Renal pelvis (tissue), 4 donors: ENCODE measurements around the gene SZRD1. TPM values are rescaled to one million over a fixed set of nuclear protein-coding genes. Genes with fewer than 3 reads are reported as not detected.

Experiments
- DNase-seq: peaks from one replicate; pipeline ENCODE4 v3.0.0-alpha.2; 2013
- polyA plus RNA-seq, 3 donors: library from polyadenylated mRNA; unstranded; fragments of 120-200 nt; gene quantifications; one replicate each; pipeline ENCODE4 v1.2.1, GENCODE V29; 2013; ENCODE audit not compliant: insufficient read length in 3 of 3

Gene SZRD1
- polyA plus RNA-seq, 3 donors: 99.9 to 121 (median 112) TPM

DNA sequence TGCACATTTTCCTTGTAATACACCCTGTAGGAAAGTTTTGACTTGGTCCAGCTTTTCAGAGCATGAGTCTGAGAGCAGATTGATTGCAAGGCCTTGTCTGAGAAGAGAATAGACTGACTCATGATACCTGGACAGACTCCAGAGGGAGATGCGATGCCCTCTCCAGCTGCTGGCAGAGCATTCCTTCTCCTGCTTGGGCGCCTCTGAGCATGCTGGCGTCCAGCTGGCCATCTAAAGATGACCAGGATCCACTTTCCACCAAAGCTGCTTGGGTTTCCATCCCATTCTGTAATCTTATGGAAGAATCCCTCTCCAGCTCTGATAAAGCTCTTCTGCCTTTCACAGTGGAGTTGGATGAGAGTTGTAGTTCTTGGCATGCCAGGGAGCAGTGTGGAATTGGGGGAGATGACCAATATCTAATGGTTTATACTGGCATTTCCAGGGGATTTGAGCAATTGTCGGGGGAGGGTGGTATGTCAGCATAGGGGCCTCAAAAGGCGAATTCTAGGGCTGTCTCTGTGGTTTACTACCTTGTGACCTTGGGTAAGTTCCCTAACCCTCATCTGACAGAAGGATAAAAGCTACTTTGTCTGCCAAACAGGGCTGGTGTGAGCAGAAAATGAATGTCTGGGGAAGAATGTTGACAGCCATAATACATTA lies 19.5 kb downstream of the SZRD1 start:
- no peak for DNase-seq

DNA sequence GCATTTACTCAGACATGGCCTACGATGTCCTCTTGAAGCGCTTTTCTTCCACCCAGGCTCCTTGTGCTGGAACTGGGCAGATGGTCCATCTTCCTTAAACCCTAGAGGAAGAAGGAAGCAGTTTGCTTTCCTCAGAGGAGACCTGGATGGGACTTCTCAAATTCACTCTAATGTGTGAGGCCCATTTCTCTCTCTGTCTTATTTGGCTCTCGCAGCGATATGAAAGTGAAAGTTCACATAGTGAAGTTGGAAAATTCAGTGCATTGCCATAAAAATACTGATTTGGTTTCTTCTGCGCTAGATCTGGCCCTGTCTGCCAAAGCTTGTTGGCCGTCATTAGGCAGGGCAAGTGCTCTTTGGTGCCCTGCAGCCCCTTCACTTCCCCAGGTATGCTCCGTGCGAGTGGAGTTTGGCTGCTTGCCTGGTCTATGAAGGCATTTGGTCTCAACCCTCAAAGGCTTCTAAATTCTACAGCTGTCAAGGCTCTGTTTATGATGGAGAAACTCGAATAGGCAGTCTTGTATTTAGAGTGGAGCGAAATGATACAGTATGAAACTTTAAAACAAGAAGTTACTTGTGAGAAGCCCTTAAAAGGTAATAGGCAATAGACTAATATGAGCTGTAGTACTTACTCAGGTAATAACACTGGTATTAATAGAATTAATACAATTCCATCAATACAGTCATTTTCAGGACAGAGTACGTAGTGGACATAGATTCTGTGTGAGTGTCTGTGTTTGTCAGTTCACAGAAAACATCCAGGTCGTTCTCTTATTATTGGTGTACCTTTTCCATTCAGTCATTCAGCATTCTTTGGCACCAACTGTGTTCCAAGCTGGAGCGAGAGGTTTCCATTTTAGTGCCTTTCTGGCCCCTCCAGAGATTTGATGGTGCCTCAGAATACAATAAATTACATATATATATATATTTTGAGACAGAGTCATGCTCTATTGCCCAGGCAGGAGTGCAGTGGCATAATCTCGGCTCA lies 20.5 kb downstream of the SZRD1 start:
- no peak for DNase-seq

- DNase-seq: no peak
Measured at GRCh38 chr1:16391411-16391810, 24.4 kb downstream of the SZRD1 start.

- DNase-seq: no peak
Measured at GRCh38 chr1:16392740-16393569, 25.9 kb downstream of the SZRD1 start.

- DNase-seq: no peak
Measured at GRCh38 chr1:16393570-16394521, 26.8 kb downstream of the SZRD1 start.

- DNase-seq: no peak
Measured at GRCh38 chr1:16394977-16395376, 27.9 kb downstream of the SZRD1 start.

GRCh38 chr1:16396591-16396990 lies 29.5 kb downstream of the SZRD1 start:
- DNase-seq: no peak

- DNase-seq: no peak
Measured at GRCh38 chr1:16397120-16397519, 30.1 kb downstream of the SZRD1 start.

DNA sequence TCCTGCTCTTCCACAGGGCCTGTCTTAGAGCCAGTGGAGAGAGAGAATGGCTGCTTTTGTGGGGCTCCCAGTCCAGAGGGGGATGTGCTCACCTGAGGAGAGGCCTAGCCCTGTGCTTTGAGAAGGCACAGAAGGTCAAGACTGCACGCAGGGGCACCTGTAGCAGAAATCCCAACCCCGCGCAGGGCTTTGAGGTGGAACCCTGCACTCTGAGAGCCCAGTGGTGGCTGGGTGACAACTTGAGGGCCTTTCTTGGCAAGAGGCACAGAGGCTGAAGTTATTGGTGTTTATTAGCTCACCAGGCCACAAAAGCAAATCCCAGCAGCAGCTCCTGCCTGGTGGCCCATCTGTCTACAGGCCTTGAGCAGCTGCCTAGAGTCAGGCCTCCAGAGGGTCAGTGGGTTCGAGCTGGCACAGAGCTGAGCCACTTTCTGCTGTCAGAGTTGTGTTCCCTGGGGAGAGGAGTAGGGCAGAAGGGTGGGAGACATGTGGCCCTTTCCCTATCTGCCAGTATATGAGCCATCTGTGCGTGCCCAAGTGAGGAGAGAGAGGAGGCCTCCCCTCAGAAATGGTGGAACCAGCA lies 31.4 kb downstream of the SZRD1 start:
- no peak for DNase-seq

- DNase-seq: no peak
Measured at GRCh38 chr1:16402742-16403141, 35.7 kb downstream of the SZRD1 start.

DNA sequence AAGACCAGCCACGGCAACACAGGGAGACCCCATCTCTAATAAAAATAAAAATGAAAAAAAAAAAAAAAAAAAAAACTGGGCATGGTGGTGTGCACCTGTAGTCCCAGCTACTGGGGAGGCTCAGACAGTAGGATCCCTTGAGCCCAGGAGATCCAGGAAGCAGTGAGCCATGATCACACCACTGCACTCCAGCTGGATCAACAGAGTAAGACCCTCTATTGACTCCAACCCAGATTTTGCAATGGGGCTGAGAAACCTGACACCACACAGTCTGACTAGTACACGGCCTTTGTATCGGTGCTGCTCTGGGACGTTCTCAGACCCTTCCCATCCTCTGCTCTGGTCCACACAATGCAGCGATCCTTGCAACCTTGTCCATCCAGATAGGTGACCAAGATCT lies 38.4 kb downstream of the SZRD1 start:
- DNase-seq: no peak

DNA sequence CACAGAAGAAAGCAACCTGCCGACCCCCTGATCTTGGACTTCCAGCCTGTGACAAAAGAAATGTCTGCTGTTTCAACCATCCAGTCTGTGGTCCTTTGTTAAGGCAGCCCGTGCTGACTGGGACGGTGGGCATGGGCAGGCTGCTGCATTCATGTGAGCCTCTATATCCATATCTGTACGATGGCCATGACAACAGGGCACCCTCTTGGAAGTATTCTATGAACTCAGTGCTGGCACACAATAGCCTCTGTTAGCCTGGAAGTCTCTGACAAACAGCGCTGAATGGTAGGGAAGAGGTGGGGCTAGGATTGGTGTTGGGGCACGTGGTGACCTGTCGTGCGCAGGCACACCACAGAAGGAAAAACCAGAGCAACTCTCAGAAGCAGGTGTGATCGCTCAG lies 39.8 kb downstream of the SZRD1 start:
- no peak for DNase-seq

DNA sequence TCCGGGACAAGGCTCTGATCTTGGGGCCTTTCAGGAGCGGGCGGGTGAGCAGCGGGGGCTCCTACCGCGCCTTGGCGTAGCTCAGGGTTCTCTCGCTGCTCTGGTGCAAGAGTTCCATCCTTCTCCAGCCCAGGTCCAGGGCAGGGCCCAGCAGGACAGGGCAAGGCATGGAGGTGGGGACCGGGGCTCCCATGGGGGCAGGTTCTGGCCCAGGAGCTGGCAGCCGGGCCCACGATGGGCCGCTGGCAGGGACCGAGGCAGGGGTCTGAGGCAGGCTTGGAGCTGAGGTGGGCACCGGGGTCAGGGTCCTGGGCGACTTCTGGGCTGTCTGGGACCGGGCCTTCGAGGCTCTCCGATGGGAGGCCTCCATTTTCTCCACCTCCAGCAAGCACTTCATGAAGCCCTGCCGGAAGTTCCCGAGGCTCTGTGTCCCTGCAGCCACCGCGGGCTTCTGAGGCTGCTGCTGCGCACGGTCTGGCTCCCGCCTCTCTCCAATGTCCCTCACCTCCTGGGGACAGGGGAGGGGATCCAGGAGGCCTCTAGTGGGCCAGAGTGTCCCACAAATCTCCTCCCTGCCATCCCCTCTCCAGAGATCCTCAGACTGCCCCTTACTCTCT lies 42.6 kb downstream of the SZRD1 start:
- DNase-seq: no peak

DNA sequence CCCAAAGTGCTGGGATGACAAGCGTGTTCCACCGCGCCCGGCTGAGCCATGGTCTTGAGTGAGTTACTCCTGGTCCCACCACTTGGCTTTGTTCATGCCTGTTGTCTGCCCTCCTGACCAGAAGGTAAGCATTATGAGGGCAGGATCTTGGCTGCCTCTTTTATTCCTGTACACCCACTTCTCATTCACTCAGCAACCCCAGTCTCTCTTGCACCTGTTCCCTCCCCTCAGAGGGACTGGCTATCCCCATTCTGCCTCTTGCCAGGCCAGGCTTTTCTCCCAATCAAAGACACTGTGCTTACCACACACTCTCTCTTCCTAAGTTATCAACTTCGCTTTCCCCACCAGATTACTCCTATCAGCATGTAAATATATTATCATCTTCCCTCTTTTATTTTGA lies 43.8 kb downstream of the SZRD1 start:
- DNase-seq: no peak

DNA sequence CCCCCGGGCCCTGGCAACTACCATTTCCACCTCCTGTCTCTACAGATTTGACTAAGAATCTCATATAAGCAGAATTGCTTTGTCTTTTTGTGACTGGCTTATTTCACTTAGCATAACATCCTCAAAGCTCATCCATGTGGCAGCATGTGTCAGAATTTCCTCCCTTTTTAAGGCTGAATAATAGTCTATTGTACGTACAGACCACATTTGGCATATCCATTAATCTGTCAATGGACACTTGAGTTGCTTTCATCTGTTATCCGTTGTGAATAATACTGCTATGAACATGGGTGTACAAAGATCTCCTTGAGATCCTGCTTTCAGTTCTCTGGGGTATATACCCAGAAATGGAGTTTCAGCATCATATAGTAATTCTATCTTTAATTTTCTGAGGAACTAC lies 46.1 kb downstream of the SZRD1 start:
- DNase-seq: no peak

- DNase-seq: no peak
Measured at GRCh38 chr1:16418823-16419425, 51.9 kb downstream of the SZRD1 start.

GRCh38 chr1:16420424-16421118 lies 53.5 kb downstream of the SZRD1 start:
- peak; percentile 4 for DNase-seq

- no peak for DNase-seq
Measured at GRCh38 chr1:16421201-16421600, 54.2 kb downstream of the SZRD1 start.

GRCh38 chr1:16422041-16422440 lies 55.0 kb downstream of the SZRD1 start:
- DNase-seq: no peak
